Measurements from ENCODE around the gene PARD6A.

DNA sequence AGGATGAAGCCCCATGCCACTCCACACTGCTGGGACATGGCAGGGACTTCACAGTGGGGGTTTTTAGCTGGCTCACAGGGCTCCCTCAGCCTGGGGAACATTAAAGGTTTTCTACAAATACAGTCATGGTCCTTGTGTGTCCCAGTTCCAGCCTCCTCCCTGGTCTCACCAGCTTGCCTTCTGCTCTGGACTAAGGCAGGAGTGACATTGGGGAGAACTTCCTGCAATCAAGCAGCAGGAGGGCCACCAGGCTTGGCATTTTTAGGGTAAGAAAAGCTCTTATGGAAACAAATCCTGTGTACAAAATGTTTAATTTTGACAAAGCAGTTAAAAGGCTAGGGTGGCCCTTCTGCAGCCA lies 1.9 kb downstream of the PARD6A start:
- TF ChIP-seq, protein P1, sequence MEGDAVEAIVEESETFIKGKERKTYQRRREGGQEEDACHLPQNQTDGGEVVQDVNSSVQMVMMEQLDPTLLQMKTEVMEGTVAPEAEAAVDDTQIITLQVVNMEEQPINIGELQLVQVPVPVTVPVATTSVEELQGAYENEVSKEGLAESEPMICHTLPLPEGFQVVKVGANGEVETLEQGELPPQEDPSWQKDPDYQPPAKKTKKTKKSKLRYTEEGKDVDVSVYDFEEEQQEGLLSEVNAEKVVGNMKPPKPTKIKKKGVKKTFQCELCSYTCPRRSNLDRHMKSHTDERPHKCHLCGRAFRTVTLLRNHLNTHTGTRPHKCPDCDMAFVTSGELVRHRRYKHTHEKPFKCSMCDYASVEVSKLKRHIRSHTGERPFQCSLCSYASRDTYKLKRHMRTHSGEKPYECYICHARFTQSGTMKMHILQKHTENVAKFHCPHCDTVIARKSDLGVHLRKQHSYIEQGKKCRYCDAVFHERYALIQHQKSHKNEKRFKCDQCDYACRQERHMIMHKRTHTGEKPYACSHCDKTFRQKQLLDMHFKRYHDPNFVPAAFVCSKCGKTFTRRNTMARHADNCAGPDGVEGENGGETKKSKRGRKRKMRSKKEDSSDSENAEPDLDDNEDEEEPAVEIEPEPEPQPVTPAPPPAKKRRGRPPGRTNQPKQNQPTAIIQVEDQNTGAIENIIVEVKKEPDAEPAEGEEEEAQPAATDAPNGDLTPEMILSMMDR (conservative IDR thresholded peaks at IDR 0.05; ENCODE audit: low read length): no peak
- TF ChIP-seq EZH2phosphoT487 (IDR thresholded peaks at IDR 0.05; ENCODE audit: borderline replicate concordance): no peak

Data from Loucy (cell line).